B cell (primary cell): ENCODE results near the gene TMEM209. TPM values are rescaled to one million over a fixed set of nuclear protein-coding genes. Genes with fewer than 3 reads are reported as not detected.

Source experiments
- ATAC-seq: fragments of 200-7000 bp; cut with Tn5 transposase; one replicate; pipeline ENCODE4 v1.10.0; 2021; ENCODE audit warnings: low read depth, mild to moderate bottlenecking, moderate number of reproducible peaks, moderate library complexity
- CTCF ChIA-PET: fragments of 350-600 bp; sonication (Branson Sonifier 250); formaldehyde crosslinking; loops from one replicate; lab custom pipeline; 2021; ENCODE audit warnings: antibody characterized with exemption, inconsistent platforms; lab: Charles Lee
- POLR2A ChIA-PET: fragments of 350-600 bp; sonication (Branson Sonifier 250); formaldehyde crosslinking; loops from one replicate; lab custom pipeline; 2021; ENCODE audit warnings: antibody characterized with exemption; lab: Charles Lee
- DNase-seq: peaks from one replicate; pipeline ENCODE4 v3.0.0; 2013
- H2AFZ ChIP-seq: 2 replicates; pipeline ENCODE4 v1.6.1; 2012; ENCODE audit warnings: mild to moderate bottlenecking, low read depth, low read length; ENCODE audit not compliant: insufficient read depth, poor library complexity, severe bottlenecking
- H3K27ac ChIP-seq, 2 donors: 1 replicate in 1 of 2; 2 replicates in 1 of 2; pipeline ENCODE4 v1.5.1; 2012 to 2013; ENCODE audit warnings: low read length in 2 of 2, mild to moderate bottlenecking in 2 of 2, moderate library complexity in 1 of 2
- H3K27me3 ChIP-seq, 4 experiments: fragments of 200-600 bp in 1 of 4; sonication (generic) in 1 of 4; replicated peaks in 1 of 4; 1 replicate in 2 of 4; 2 replicates in 2 of 4; pipeline versions ENCODE4 v1.6.1 to v1.7.0; 2013 to 2016; ENCODE audit warnings: low read length in 3 of 4, mild to moderate bottlenecking in 2 of 4, mixed read lengths in 1 of 4, moderate library complexity in 1 of 4; ENCODE audit not compliant: insufficient read depth in 4 of 4, control insufficient read depth in 3 of 4; ENCODE audit errors: control extremely low read depth in 1 of 4
- H3K36me3 ChIP-seq, 2 experiments: replicated peaks in 1 of 2; 1 replicate in 1 of 2; 2 replicates in 1 of 2; pipeline versions ENCODE4 v1.6.1 to v1.7.1; 2013; ENCODE audit warnings: low read length in 1 of 2; ENCODE audit not compliant: insufficient read depth in 2 of 2, control insufficient read depth in 1 of 2; ENCODE audit errors: control extremely low read depth in 1 of 2, extremely low read depth in 1 of 2
- H3K4me1 ChIP-seq, 2 donors: fragments of 200-600 bp in 1 of 2; sonication (generic) in 1 of 2; 1 replicate in 1 of 2; 2 replicates in 1 of 2; pipeline versions ENCODE4 v1.5.1 to v1.6.1; 2013 to 2017; ENCODE audit warnings: low read length in 2 of 2; ENCODE audit not compliant: control insufficient read depth in 2 of 2, insufficient read depth in 2 of 2
- H3K4me2 ChIP-seq: replicated peaks from 2 replicates; pipeline ENCODE3; 2012; ENCODE audit warnings: mild to moderate bottlenecking, low read depth, low read length; ENCODE audit not compliant: poor library complexity, severe bottlenecking
- H3K4me3 ChIP-seq, 5 experiments: fragments of 200-600 bp in 1 of 5; sonication (generic) in 1 of 5; 1 replicate in 3 of 5; 2 replicates in 2 of 5; pipeline versions ENCODE4 v1.5.1 to v1.7.0; 2011 to 2016; ENCODE audit warnings: low read length in 4 of 5, mild to moderate bottlenecking in 4 of 5, low read depth in 2 of 5, control low read depth in 1 of 5, moderate library complexity in 1 of 5; ENCODE audit not compliant: insufficient read depth in 1 of 5; ENCODE audit errors: control extremely low read depth in 1 of 5, extremely low read depth in 1 of 5
- H3K79me2 ChIP-seq: fragments of 200-600 bp; sonication (generic); one replicate; pipeline ENCODE4 v1.6.0; 2016; ENCODE audit warnings: low read length; ENCODE audit not compliant: control insufficient read depth, insufficient read depth
- H3K9ac ChIP-seq: fragments of 200-600 bp; sonication (generic); 2 replicates; pipeline ENCODE4 v1.6.1; 2017; ENCODE audit warnings: mild to moderate bottlenecking, low read length, moderate library complexity
- H3K9me3 ChIP-seq, 3 donors: one replicate each; pipeline versions ENCODE4 v1.6.1 to v1.7.1; 2013; ENCODE audit warnings: low read length in 2 of 3; ENCODE audit not compliant: control insufficient read depth in 2 of 3, insufficient read depth in 1 of 3; ENCODE audit errors: control extremely low read depth in 1 of 3
- H4K20me1 ChIP-seq: 2 replicates; pipeline ENCODE4 v1.6.0; 2012; ENCODE audit warnings: mild to moderate bottlenecking, low read length; ENCODE audit not compliant: insufficient read depth, control insufficient read depth, poor library complexity, severe bottlenecking
- H3K27ac Mint-ChIP-seq: one replicate; pipeline ENCODE4 v1.8.0; 2021; ENCODE audit warnings: mixed read lengths
- H3K27me3 Mint-ChIP-seq: one replicate; pipeline ENCODE4 v1.8.0; 2021; ENCODE audit warnings: mixed read lengths
- H3K4me1 Mint-ChIP-seq: one replicate; pipeline ENCODE4 v1.8.0; 2021; ENCODE audit warnings: mixed read lengths
- H3K4me3 Mint-ChIP-seq: one replicate; pipeline ENCODE4 v1.8.0; 2021; ENCODE audit warnings: mixed read lengths
- H3K9me3 Mint-ChIP-seq: one replicate; pipeline ENCODE4 v1.8.0; 2022; ENCODE audit warnings: mixed read lengths; ENCODE audit not compliant: insufficient read depth
- EZH2 ChIP-seq: IDR thresholded peaks from 2 replicates; pipeline ENCODE4 v1.6.1; 2012; ENCODE audit warnings: borderline replicate concordance, low read depth, mild to moderate bottlenecking, moderate library complexity, low read length; ENCODE audit not compliant: insufficient read depth, poor library complexity, severe bottlenecking
- WGBS: methylation state at CpG from one replicate; pipeline ENCODE4 v1.1.5; 2013; ENCODE audit warnings: missing lambda C conversion rate; ENCODE audit not compliant: insufficient coverage; 5-methylcytosine and 5-hydroxymethylcytosine counted together
- intact Hi-C: fragments of 100-400 bp; cut with micrococcal nuclease; formaldehyde crosslinking; loops from one replicate; pipeline ENCODE4 v1.10.0; 2022
- polyA plus RNA-seq: library from polyadenylated mRNA; depleted of rRNA; stranded (reverse); fragments of >200 nt; gene quantifications from 2 replicates; pipeline ENCODE4 v1.2.3, GENCODE V29; 2012
- total RNA-seq, 2 donors: library from RNA; stranded (reverse); fragments of 120-200 nt in 1 of 2; gene quantifications; 1 replicate in 1 of 2; 2 replicates in 1 of 2; pipeline versions ENCODE4 v1.2.3 to v1.2.4, GENCODE V29; 2013 to 2022
- TF ChIP-seq, protein P1 (sequence below): fragments of 200-600 bp; IDR thresholded peaks from one replicate; pipeline ENCODE4 v1.8.0; 2022; ENCODE audit warnings: antibody characterized with exemption, mild to moderate bottlenecking

Gene TMEM209
- total and polyA plus RNA-seq, 2 donors (not counting 1 experiment from before 2014, with no cell fraction given): 15.8 to 35.8 TPM

GRCh38 chr7:130131191-130131834 lies 73.9 kb downstream of the TMEM209 start:
- CTCF ChIA-PET: interaction anchor here (1.0 to 3.1 kb wide), 2 partner anchors 48 to 59 kb away, joined by 3 to 7 read pairs; no protein-coding TSS in a partner anchor
- Histone ChIP-seq H3K9ac (no peak overlapping the region), H3K79me2 (no peaks in the 10 kb centered on the region), H4K20me1 (no peaks in the 10 kb centered on the region), H3K27ac (no peak overlapping the region), H2AFZ (no peak overlapping the region), H3K4me3 (no peak overlapping the region), H3K4me1 (no peaks in the 10 kb centered on the region), H3K27me3 (no peaks in the 10 kb centered on the region), H3K9me3 (no peaks in the 10 kb centered on the region), H3K36me3 (peaks cover 20 to 50% of the 10 kb centered on the region in 2 experiments), H3K4me2 (no peak overlapping the region)
- Mint-ChIP-seq H3K9me3 (no peaks in the 10 kb centered on the region), H3K4me1 (no peaks in the 10 kb centered on the region), H3K27ac (no peak overlapping the region), H3K27me3 (no peaks in the 10 kb centered on the region), H3K4me3 (no peak overlapping the region)
- DNase-seq (no peak), ATAC-seq (no peak)
- intact Hi-C loops: no loop called here
- WGBS: 55% methylated on average over 2 of the region's 6 CpGs
- POLR2A ChIA-PET: interaction anchor here (0.6 kb wide), 1 partner anchor 13 kb away, joined by 5 read pairs; no protein-coding TSS in a partner anchor
- TF ChIP-seq, protein P1, sequence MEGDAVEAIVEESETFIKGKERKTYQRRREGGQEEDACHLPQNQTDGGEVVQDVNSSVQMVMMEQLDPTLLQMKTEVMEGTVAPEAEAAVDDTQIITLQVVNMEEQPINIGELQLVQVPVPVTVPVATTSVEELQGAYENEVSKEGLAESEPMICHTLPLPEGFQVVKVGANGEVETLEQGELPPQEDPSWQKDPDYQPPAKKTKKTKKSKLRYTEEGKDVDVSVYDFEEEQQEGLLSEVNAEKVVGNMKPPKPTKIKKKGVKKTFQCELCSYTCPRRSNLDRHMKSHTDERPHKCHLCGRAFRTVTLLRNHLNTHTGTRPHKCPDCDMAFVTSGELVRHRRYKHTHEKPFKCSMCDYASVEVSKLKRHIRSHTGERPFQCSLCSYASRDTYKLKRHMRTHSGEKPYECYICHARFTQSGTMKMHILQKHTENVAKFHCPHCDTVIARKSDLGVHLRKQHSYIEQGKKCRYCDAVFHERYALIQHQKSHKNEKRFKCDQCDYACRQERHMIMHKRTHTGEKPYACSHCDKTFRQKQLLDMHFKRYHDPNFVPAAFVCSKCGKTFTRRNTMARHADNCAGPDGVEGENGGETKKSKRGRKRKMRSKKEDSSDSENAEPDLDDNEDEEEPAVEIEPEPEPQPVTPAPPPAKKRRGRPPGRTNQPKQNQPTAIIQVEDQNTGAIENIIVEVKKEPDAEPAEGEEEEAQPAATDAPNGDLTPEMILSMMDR: no peak
- no peak for TF ChIP-seq EZH2

- Mint-ChIP-seq H3K27me3 (no peaks in the 10 kb centered on the region), H3K9me3 (no peaks in the 10 kb centered on the region), H3K4me3 (no peak overlapping the region), H3K4me1 (no peaks in the 10 kb centered on the region), H3K27ac (no peak overlapping the region)
- DNase-seq (no peak), ATAC-seq (no peak)
- H2AFZ ChIP-seq: no peak overlapping the region
- no peak for TF ChIP-seq EZH2
- TF ChIP-seq, protein P1: no peak
- CTCF ChIA-PET: no interaction called here
- no peaks in the 10 kb centered on the region for H4K20me1 ChIP-seq
- no peaks in the 10 kb centered on the region for H3K9me3 ChIP-seq
- H3K27me3 ChIP-seq: no peaks in the 10 kb centered on the region
- intact Hi-C loops: no loop called here
- no peaks in the 10 kb centered on the region for H3K4me1 ChIP-seq
- POLR2A ChIA-PET: no interaction called here
- no peak overlapping the region for H3K4me2 ChIP-seq
- no peak overlapping the region for H3K4me3 ChIP-seq
- H3K79me2 ChIP-seq: no peaks in the 10 kb centered on the region
- no peak overlapping the region for H3K9ac ChIP-seq
- peaks cover 18 to 58% of the 10 kb centered on the region in 2 experiments for H3K36me3 ChIP-seq
- H3K27ac ChIP-seq: no peak overlapping the region
- 90% methylated on average over 2 of the region's 4 CpGs for WGBS
Observed at GRCh38 chr7:130129011-130129411, 76.2 kb downstream of the TMEM209 start.
